Kidney epithelial cell (primary cell): ENCODE measurements around the gene DPP3. TPM values are rescaled to one million over a fixed set of nuclear protein-coding genes. Genes with fewer than 3 reads are reported as not detected.

Experiments
- DNase-seq: peaks from one replicate; pipeline ENCODE4 v3.0.0-alpha.2; 2010; ENCODE audit warnings: low read depth
- H3K27me3 ChIP-seq: 2 replicates; pipeline ENCODE4 v1.6.0; 2011; ENCODE audit warnings: low read length; ENCODE audit not compliant: control insufficient read depth, insufficient read depth
- H3K36me3 ChIP-seq: 2 replicates; pipeline ENCODE4 v1.5.1; 2011; ENCODE audit warnings: low read length; ENCODE audit not compliant: control insufficient read depth, insufficient read depth
- H3K4me3 ChIP-seq: 2 replicates; pipeline ENCODE4 v1.5.1; 2011; ENCODE audit warnings: low read depth, mild to moderate bottlenecking, control low read depth, low read length
- CTCF ChIP-seq: IDR thresholded peaks from 2 replicates; pipeline ENCODE4 v1.5.1; 2011; ENCODE audit warnings: mild to moderate bottlenecking, moderate library complexity, low read length, control low read depth, inconsistent platforms; ENCODE audit not compliant: insufficient read depth, poor library complexity, severe bottlenecking
- total RNA-seq: library from RNA; depleted of rRNA; stranded (reverse); fragments of >200 nt; gene quantifications from 2 replicates; pipeline ENCODE4 v1.2.3, GENCODE V29; 2015

DPP3 gene
- total RNA-seq, 1 donor from 2014 or later = 84.6 TPM

- Histone ChIP-seq H3K36me3 (no peaks in the 10 kb centered on the region), H3K27me3 (no peaks in the 10 kb centered on the region), H3K4me3 (no peak overlapping the region)
- TF ChIP-seq CTCF = no peak
- no peak for DNase-seq
Observed at GRCh38 chr11:66464916-66465315, 15.3 kb upstream of the DPP3 start.

- peak overlapping the region; percentile 61 for H3K4me3 ChIP-seq
- TF ChIP-seq CTCF = no peak
- DNase-seq = no peak
- H3K36me3 ChIP-seq = no peaks in the 10 kb centered on the region
- no peaks in the 10 kb centered on the region for H3K27me3 ChIP-seq
Observed at GRCh38 chr11:66465373-66466224, 14.6 kb upstream of the DPP3 start.

GRCh38 chr11:66466225-66467033, 13.8 kb upstream of the DPP3 start, which contains the start of gene PELI3:
TSS of gene PELI3 (plus strand) at chr11:66466905. CDS start at chr11:66468129, 1,224 bp downstream.
- H3K4me3 ChIP-seq = peak within 1 kb of the TSS; percentile 61
- TF ChIP-seq CTCF = no peak
- DNase-seq = peak; percentile 39
- H3K36me3 ChIP-seq = no peaks in the 10 kb centered on the region
- H3K27me3 ChIP-seq = no peaks in the 10 kb centered on the region

- DNase-seq = no peak
- no peaks in the 10 kb centered on the region for H3K36me3 ChIP-seq
- TF ChIP-seq CTCF = peak; percentile 4
- H3K4me3 ChIP-seq = peak overlapping the region; percentile 61
- no peaks in the 10 kb centered on the region for H3K27me3 ChIP-seq
Observed at GRCh38 chr11:66467034-66467659, 13.1 kb upstream of the DPP3 start.

- no peak for TF ChIP-seq CTCF
- no peak for DNase-seq
- Histone ChIP-seq H3K36me3 (no peaks in the 10 kb centered on the region), H3K27me3 (no peaks in the 10 kb centered on the region), H3K4me3 (no peak overlapping the region)
Observed at GRCh38 chr11:66467756-66468155, 12.5 kb upstream of the DPP3 start.
